DOHH2 (cell line): ENCODE measurements around the gene DRP2.

Source experiments
- H3F3A ChIP-seq: fragments of 200-600 bp; sonication (generic), shearing (Covaris generic); 2 replicates; pipeline ENCODE4 v1.6.0; 2016; ENCODE audit warnings: antibody characterized with exemption, mild to moderate bottlenecking; ENCODE audit not compliant: control insufficient read depth, insufficient read depth
- H3K27ac ChIP-seq: fragments of 200-600 bp; sonication (generic); 2 replicates; pipeline ENCODE4 v1.5.1; 2014; ENCODE audit warnings: low read depth, mild to moderate bottlenecking, low read length, moderate library complexity
- H3K27me3 ChIP-seq: fragments of 200-600 bp; sonication (generic); 2 replicates; pipeline ENCODE4 v1.6.1; 2014; ENCODE audit warnings: mild to moderate bottlenecking, low read length, mixed read lengths; ENCODE audit not compliant: control insufficient read depth
- H3K36me3 ChIP-seq: fragments of 200-600 bp; sonication (generic); 2 replicates; pipeline ENCODE4 v1.6.1; 2014; ENCODE audit warnings: mild to moderate bottlenecking, low read length, moderate library complexity, mixed read lengths; ENCODE audit not compliant: control insufficient read depth
- H3K4me1 ChIP-seq: fragments of 200-600 bp; sonication (generic); 2 replicates; pipeline ENCODE4 v1.6.1; 2014; ENCODE audit warnings: mild to moderate bottlenecking, low read length, mixed read lengths; ENCODE audit not compliant: control insufficient read depth
- H3K4me2 ChIP-seq: fragments of 200-600 bp; sonication (generic); 2 replicates; pipeline ENCODE4 v1.6.0; 2014; ENCODE audit warnings: mild to moderate bottlenecking, low read length, moderate library complexity
- H3K4me3 ChIP-seq: fragments of 200-600 bp; sonication (generic); 2 replicates; pipeline ENCODE4 v1.5.1; 2014; ENCODE audit warnings: mild to moderate bottlenecking, low read length, mixed read lengths
- H3K79me2 ChIP-seq: fragments of 200-600 bp; sonication (generic); 2 replicates; pipeline ENCODE4 v1.6.1; 2014; ENCODE audit warnings: mild to moderate bottlenecking, low read length, mixed read lengths; ENCODE audit not compliant: control insufficient read depth
- H3K9me2 ChIP-seq: fragments of 200-600 bp; sonication (generic); replicated peaks from 2 replicates; pipeline ENCODE4 v1.6.1; 2014; ENCODE audit warnings: mild to moderate bottlenecking, low read length, mixed read lengths; ENCODE audit not compliant: control insufficient read depth
- H3K9me3 ChIP-seq: fragments of 200-600 bp; sonication (generic); 2 replicates; pipeline ENCODE4 v1.6.1; 2014; ENCODE audit warnings: antibody characterized with exemption, low read length, mixed read lengths; ENCODE audit not compliant: control insufficient read depth, insufficient read depth
- H4K20me1 ChIP-seq: fragments of 200-600 bp; sonication (generic); 2 replicates; pipeline ENCODE4 v1.6.0; 2014; ENCODE audit warnings: low read depth, mild to moderate bottlenecking, antibody characterized with exemption, low read length, moderate library complexity; ENCODE audit not compliant: control insufficient read depth, insufficient read depth
- CTCF ChIP-seq: fragments of 200-600 bp; sonication (generic); IDR thresholded peaks from one replicate; pipeline ENCODE4 v1.5.1; 2014; ENCODE audit warnings: antibody characterized with exemption, mild to moderate bottlenecking, low read depth, low read length; ENCODE audit not compliant: poor library complexity, severe bottlenecking
- EZH2phosphoT487 ChIP-seq: fragments of 200-600 bp; sonication (generic); IDR thresholded peaks from 2 replicates; pipeline ENCODE4 v1.6.1; 2017; ENCODE audit warnings: borderline replicate concordance, mild to moderate bottlenecking, antibody characterized with exemption, low read length, moderate library complexity, mixed read lengths

DRP2 gene

GRCh38 chrX:101190736-101191135 is 28.9 kb upstream of the DRP2 start:
- Histone ChIP-seq H3F3A (no peaks in the 10 kb centered on the region), H3K9me2 (no peaks in the 10 kb centered on the region), H3K27me3 (no peaks in the 10 kb centered on the region), H4K20me1 (no peaks in the 10 kb centered on the region), H3K79me2 (no peaks in the 10 kb centered on the region), H3K4me1 (no peaks in the 10 kb centered on the region), H3K9me3 (no peaks in the 10 kb centered on the region), H3K36me3 (no peaks in the 10 kb centered on the region), H3K4me3 (no peak overlapping the region), H3K27ac (no peak overlapping the region), H3K4me2 (no peak overlapping the region)
- no peak for TF ChIP-seq EZH2phosphoT487
- TF ChIP-seq CTCF, result no peak

GRCh38 chrX:101191217-101191750 is 28.3 kb upstream of the DRP2 start:
- Histone ChIP-seq H3K79me2 (no peaks in the 10 kb centered on the region), H3F3A (no peaks in the 10 kb centered on the region), H3K4me2 (no peak overlapping the region), H3K36me3 (no peaks in the 10 kb centered on the region), H3K27ac (no peak overlapping the region), H3K4me3 (no peak overlapping the region), H4K20me1 (no peaks in the 10 kb centered on the region), H3K9me3 (no peaks in the 10 kb centered on the region), H3K27me3 (no peaks in the 10 kb centered on the region), H3K9me2 (no peaks in the 10 kb centered on the region), H3K4me1 (no peaks in the 10 kb centered on the region)
- TF ChIP-seq CTCF, result no peak
- no peak for TF ChIP-seq EZH2phosphoT487

- Histone ChIP-seq H3K36me3 (no peaks in the 10 kb centered on the region), H3K27ac (no peak overlapping the region), H3K9me3 (no peaks in the 10 kb centered on the region), H3K4me1 (no peaks in the 10 kb centered on the region), H3K79me2 (no peaks in the 10 kb centered on the region), H3K27me3 (no peaks in the 10 kb centered on the region), H3K4me2 (no peak overlapping the region), H4K20me1 (no peaks in the 10 kb centered on the region), H3K4me3 (no peak overlapping the region), H3F3A (no peaks in the 10 kb centered on the region), H3K9me2 (no peaks in the 10 kb centered on the region)
- no peak for TF ChIP-seq CTCF
- no peak for TF ChIP-seq EZH2phosphoT487
Measured at GRCh38 chrX:101195442-101196173, 24.0 kb upstream of the DRP2 start.
